ENCODE measurements around the gene WFDC2.

DNA sequence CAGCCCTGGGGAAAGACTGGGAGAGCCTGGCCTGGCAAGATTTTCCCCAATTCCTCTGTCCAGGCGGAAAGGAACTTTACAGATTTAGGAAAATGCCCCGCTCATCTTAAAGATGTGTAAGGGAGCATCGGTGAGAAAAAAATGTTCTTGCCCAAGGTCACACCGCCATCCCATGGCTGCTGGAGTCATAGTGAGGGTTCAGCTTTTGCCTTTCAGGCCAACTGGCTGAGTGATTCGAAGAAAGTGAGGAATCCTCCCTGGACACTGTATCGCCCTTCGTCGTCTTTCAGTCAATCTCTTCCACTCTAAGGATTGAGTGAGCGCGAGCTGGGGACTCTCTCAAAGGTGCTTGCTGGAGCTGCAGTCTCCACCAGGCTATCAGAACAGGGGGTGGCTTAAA, 1.4 kb downstream of the WFDC2 start:
- TF ChIP-seq TAF1 (IDR thresholded peaks at IDR 0.05; ENCODE audit: borderline replicate concordance, insufficient read depth, low read length) (no peak), POLR2AphosphoS5 (IDR thresholded peaks at IDR 0.05; ENCODE audit: low read depth, low read length) (no peak), SIN3A (IDR thresholded peaks at IDR 0.05; ENCODE audit: borderline replicate concordance, insufficient read depth, low read length) (no peak)
- TF ChIP-seq, protein P1, sequence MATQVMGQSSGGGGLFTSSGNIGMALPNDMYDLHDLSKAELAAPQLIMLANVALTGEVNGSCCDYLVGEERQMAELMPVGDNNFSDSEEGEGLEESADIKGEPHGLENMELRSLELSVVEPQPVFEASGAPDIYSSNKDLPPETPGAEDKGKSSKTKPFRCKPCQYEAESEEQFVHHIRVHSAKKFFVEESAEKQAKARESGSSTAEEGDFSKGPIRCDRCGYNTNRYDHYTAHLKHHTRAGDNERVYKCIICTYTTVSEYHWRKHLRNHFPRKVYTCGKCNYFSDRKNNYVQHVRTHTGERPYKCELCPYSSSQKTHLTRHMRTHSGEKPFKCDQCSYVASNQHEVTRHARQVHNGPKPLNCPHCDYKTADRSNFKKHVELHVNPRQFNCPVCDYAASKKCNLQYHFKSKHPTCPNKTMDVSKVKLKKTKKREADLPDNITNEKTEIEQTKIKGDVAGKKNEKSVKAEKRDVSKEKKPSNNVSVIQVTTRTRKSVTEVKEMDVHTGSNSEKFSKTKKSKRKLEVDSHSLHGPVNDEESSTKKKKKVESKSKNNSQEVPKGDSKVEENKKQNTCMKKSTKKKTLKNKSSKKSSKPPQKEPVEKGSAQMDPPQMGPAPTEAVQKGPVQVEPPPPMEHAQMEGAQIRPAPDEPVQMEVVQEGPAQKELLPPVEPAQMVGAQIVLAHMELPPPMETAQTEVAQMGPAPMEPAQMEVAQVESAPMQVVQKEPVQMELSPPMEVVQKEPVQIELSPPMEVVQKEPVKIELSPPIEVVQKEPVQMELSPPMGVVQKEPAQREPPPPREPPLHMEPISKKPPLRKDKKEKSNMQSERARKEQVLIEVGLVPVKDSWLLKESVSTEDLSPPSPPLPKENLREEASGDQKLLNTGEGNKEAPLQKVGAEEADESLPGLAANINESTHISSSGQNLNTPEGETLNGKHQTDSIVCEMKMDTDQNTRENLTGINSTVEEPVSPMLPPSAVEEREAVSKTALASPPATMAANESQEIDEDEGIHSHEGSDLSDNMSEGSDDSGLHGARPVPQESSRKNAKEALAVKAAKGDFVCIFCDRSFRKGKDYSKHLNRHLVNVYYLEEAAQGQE (IDR thresholded peaks at IDR 0.05; ENCODE audit: insufficient read depth in 1 of 2, low read depth in 2 of 2, low read length in 2 of 2) = no peak
